AG04450 (cell line): ENCODE results near the gene POLR2I. TPM values are rescaled to one million over a fixed set of nuclear protein-coding genes. Genes with fewer than 3 reads are reported as not detected.
"Not testable (repeated sequence)": the region's sequence is repeated elsewhere in the genome, so short reads cannot be mapped to it uniquely, and the experiment has no call there.

ENCODE experiments used
- CTCF ChIA-PET: fragments of 300-600, 350-600 bp; formaldehyde crosslinking; extraction: SDS; loops from one replicate; lab custom pipeline; 2022; ENCODE audit warnings: antibody characterized with exemption, inconsistent platforms; lab: Charles Lee
- POLR2A ChIA-PET: fragments of 350-600 bp; formaldehyde crosslinking; extraction: SDS; loops from one replicate; lab custom pipeline; 2021; ENCODE audit warnings: antibody characterized with exemption, inconsistent platforms; lab: Yijun Ruan, JAX
- DNase-seq: peaks from one replicate; pipeline ENCODE4 v3.0.0-alpha.2; 2011; ENCODE audit warnings: low read depth, low spot score
- H3K27ac ChIP-seq: one replicate; pipeline ENCODE4 v1.5.1; 2012; ENCODE audit warnings: low read depth, low read length, control low read depth
- H3K27me3 ChIP-seq: one replicate; pipeline ENCODE4 v1.6.0; 2012; ENCODE audit warnings: low read length; ENCODE audit not compliant: control insufficient read depth, insufficient read depth
- H3K4me3 ChIP-seq: 2 replicates; pipeline ENCODE4 v1.5.1; 2011; ENCODE audit warnings: mild to moderate bottlenecking, low read depth, low read length, control low read depth
- H3K9me3 ChIP-seq: 2 replicates; pipeline ENCODE4 v1.5.1; 2012; ENCODE audit warnings: low read length; ENCODE audit not compliant: control insufficient read depth, insufficient read depth
- CTCF ChIP-seq: IDR thresholded peaks from 2 replicates; pipeline ENCODE4 v1.5.1; 2011; ENCODE audit warnings: low read depth, low read length, control low read depth, inconsistent platforms
- polyA plus RNA-seq: library from polyadenylated mRNA; depleted of rRNA; stranded (reverse); fragments of >200 nt; gene quantifications from 2 replicates; pipeline ENCODE4 v1.2.3, GENCODE V29; 2011

POLR2I gene
- polyA plus RNA-seq, 1 experiment = 37.7 TPM

GRCh38 chr19:36136964-36137686 lies 22.4 kb upstream of the POLR2I start:
- H3K9me3 ChIP-seq = no peaks in the 10 kb centered on the region
- no peak overlapping the region for H3K4me3 ChIP-seq
- TF ChIP-seq CTCF = no peak
- ChIA-PET POLR2A (interaction anchor here (0.6 to 1.4 kb wide), 3 partner anchors 9 to 23 kb away, joined by 3 to 4 read pairs (median 3); no protein-coding TSS in a partner anchor), CTCF (interaction anchor here (3.7 kb wide), 1 partner anchor 9 kb away, joined by 15 read pairs; no protein-coding TSS in a partner anchor)
- peaks cover 2% of the 10 kb centered on the region for H3K27me3 ChIP-seq
- no peak overlapping the region for H3K27ac ChIP-seq
- no peak for DNase-seq

- H3K27ac ChIP-seq, H3K4me3 ChIP-seq, H3K27me3 ChIP-seq, DNase-seq, H3K9me3 ChIP-seq, CTCF ChIA-PET, POLR2A ChIA-PET: not testable (repeated sequence)
These were observed 20.2 kb upstream of the POLR2I start for GRCh38 chr19:36134867-36135266.

GRCh38 chr19:36131221-36131620 lies 16.5 kb upstream of the POLR2I start:
- CTCF ChIA-PET, H3K27me3 ChIP-seq, DNase-seq, H3K4me3 ChIP-seq, H3K9me3 ChIP-seq, H3K27ac ChIP-seq: not testable (repeated sequence)
- POLR2A ChIA-PET = interaction anchor here (0.6 kb wide), 1 partner anchor 16 kb away, joined by 3 read pairs; the partner anchor contains the start of genes POLR2I and TBCB

- peak overlapping the region; percentile 82 for H3K27ac ChIP-seq
- ChIA-PET POLR2A (interaction anchor here (1.0 to 2.4 kb wide), 6 partner anchors 8 to 74 kb away, joined by 3 to 25 read pairs (median 6); partner anchors contain the start of genes CAPNS1, POLR2I, TBCB and THAP8), CTCF (interaction anchor here (0.7 to 2.5 kb wide), 16 partner anchors 9 to 87 kb away, joined by 3 to 52 read pairs (median 4); partner anchors contain the start of genes CAPNS1, COX7A1, POLR2I and TBCB)
- DNase-seq = no peak
- no peaks in the 10 kb centered on the region for H3K27me3 ChIP-seq
- TF ChIP-seq CTCF = no peak
- no peaks in the 10 kb centered on the region for H3K9me3 ChIP-seq
- peak overlapping the region; percentile 58 for H3K4me3 ChIP-seq
These were observed 13.7 kb upstream of the POLR2I start for GRCh38 chr19:36128392-36128736.

- no peak overlapping the region for H3K4me3 ChIP-seq
- H3K27me3 ChIP-seq = no peaks in the 10 kb centered on the region
- DNase-seq = no peak
- no peak overlapping the region for H3K27ac ChIP-seq
- ChIA-PET POLR2A (interaction anchor here (0.6 kb wide), 1 partner anchor 115 kb away, joined by 3 read pairs; no protein-coding TSS in a partner anchor), CTCF (interaction anchor here (0.6 kb wide), 1 partner anchor 52 kb away, joined by 5 read pairs; no protein-coding TSS in a partner anchor)
- no peak for TF ChIP-seq CTCF
- no peaks in the 10 kb centered on the region for H3K9me3 ChIP-seq
These were observed 10.9 kb upstream of the POLR2I start for GRCh38 chr19:36125557-36125956.
